ENCODE data around the gene SCYL2.

The SCYL2 gene

GRCh38 chr12:100311317-100311716, 44.3 kb downstream of the SCYL2 start:
- TF ChIP-seq CTCF (IDR thresholded peaks at IDR 0.05; ENCODE audit: control extremely low read depth, extremely low read depth, low read depth, missing control alignments) = no peak
- ChIA-PET CTCF (interaction anchor here (1.0 kb wide), 1 partner anchor 11 kb away, joined by 3 read pairs; no protein-coding TSS in a partner anchor), POLR2A (no interaction called here)
- no peak for DNase-seq (ENCODE audit: extremely low spot score)

DNA sequence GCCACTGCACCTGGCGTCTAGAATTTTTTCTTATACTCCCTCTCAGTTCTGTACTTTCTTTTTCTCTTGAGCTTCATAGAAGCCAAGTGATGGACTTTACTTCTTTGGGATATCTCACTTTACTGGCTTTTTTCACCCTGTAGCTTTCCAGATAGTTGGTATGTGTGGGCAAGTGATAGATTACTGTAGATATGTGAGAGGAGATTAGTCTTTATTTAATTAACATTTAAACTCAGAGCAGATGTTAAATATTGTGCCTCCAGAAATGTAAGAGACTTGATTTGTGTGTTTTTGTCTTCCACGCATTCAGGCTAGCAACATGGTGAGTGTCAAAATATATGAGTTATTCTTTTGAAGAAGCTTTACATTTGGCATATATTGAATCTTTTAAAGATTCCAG, 50.4 kb downstream of the SCYL2 start:
- CTCF ChIA-PET = interaction anchor here (1.5 kb wide), 1 partner anchor 14 kb away, joined by 6 read pairs; no protein-coding TSS in a partner anchor
- POLR2A ChIA-PET = no interaction called here
- no peak for TF ChIP-seq CTCF (IDR thresholded peaks at IDR 0.05; ENCODE audit: control extremely low read depth, extremely low read depth, low read depth, missing control alignments)
- DNase-seq (ENCODE audit: extremely low spot score) = no peak

- POLR2A ChIA-PET = no interaction called here
- no peak for TF ChIP-seq CTCF (IDR thresholded peaks at IDR 0.05; ENCODE audit: control extremely low read depth, extremely low read depth, low read depth, missing control alignments)
- CTCF ChIA-PET = interaction anchor here (1.3 kb wide), 1 partner anchor 13 kb away, joined by 4 read pairs; no protein-coding TSS in a partner anchor
- no peak for DNase-seq (ENCODE audit: extremely low spot score)
Observed at GRCh38 chr12:100324498-100324897, 57.5 kb downstream of the SCYL2 start.

GRCh38 chr12:100326208-100326607, 59.2 kb downstream of the SCYL2 start:
- TF ChIP-seq CTCF (IDR thresholded peaks at IDR 0.05; ENCODE audit: control extremely low read depth, extremely low read depth, low read depth, missing control alignments) = no peak
- POLR2A ChIA-PET = no interaction called here
- CTCF ChIA-PET = no interaction called here
- DNase-seq (ENCODE audit: extremely low spot score) = no peak

- no peak for TF ChIP-seq CTCF (IDR thresholded peaks at IDR 0.05; ENCODE audit: control extremely low read depth, extremely low read depth, low read depth, missing control alignments)
- peak; percentile 17 for DNase-seq (ENCODE audit: extremely low spot score)
- CTCF ChIA-PET = interaction anchor here (1.8 kb wide), 1 partner anchor 18 kb away, joined by 4 read pairs; no protein-coding TSS in a partner anchor
- POLR2A ChIA-PET = no interaction called here
Observed at GRCh38 chr12:100329800-100330199, 62.8 kb downstream of the SCYL2 start.

GRCh38 chr12:100331871-100332270, 64.9 kb downstream of the SCYL2 start:
- no peak for DNase-seq (ENCODE audit: extremely low spot score)
- TF ChIP-seq CTCF (IDR thresholded peaks at IDR 0.05; ENCODE audit: control extremely low read depth, extremely low read depth, low read depth, missing control alignments) = no peak
- ChIA-PET CTCF (interaction anchor here (1.6 kb wide), 1 partner anchor 15 kb away, joined by 6 read pairs; no protein-coding TSS in a partner anchor), POLR2A (no interaction called here)

DNA sequence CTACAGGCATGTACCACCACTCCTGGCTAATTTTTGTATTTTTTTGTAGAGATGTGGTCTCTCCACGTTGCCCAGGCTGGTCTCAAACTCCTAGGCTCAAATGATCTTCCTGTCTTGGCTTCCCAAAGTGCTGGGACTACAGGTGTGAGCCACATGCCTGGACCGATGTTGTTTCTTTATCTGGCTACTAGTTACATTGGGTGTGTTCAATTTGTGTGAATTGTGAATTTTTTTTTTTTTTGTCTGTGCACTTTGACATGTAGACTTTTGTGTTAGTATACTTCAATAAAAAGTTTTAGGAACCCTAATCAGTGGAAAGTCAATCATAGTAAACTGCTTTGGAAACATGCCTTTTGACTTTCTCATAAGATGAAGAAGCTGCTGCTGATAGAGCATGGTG, 65.9 kb downstream of the SCYL2 start:
- no peak for DNase-seq (ENCODE audit: extremely low spot score)
- CTCF ChIA-PET = no interaction called here
- no peak for TF ChIP-seq CTCF (IDR thresholded peaks at IDR 0.05; ENCODE audit: control extremely low read depth, extremely low read depth, low read depth, missing control alignments)
- POLR2A ChIA-PET = no interaction called here
